Measurements from ENCODE around the gene KCNIP4.

Gene KCNIP4

GRCh38 chr4:21061902-21062301 is 886.7 kb downstream of the KCNIP4 start:
- no peak for DNase-seq (ENCODE audit: low read depth)

- DNase-seq (ENCODE audit: low read depth) = no peak
Measured at GRCh38 chr4:21046141-21046540, 902.4 kb downstream of the KCNIP4 start.

- no peak for DNase-seq (ENCODE audit: low read depth)
Measured at GRCh38 chr4:21045119-21045518, 903.5 kb downstream of the KCNIP4 start.

DNA sequence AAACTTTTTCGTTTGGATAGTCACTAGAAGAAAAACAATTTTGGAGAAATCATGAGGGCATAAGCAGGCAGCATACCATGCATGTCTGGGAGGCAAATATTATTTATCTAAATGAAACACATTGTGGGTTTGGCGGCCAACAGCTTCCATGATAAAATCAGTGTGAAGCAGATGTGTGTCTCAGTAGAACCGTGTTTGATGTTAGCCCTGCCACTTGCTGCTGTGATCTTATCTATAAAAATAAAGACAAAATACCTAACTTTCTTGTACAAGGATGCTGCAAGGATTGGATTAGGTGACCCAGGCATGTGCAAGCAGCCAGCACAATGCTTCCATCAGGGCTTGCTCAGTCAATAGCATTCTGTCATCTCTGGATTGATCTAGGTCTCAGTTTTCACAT is 906.9 kb downstream of the KCNIP4 start:
- DNase-seq (ENCODE audit: low read depth) = no peak

- no peak for DNase-seq (ENCODE audit: low read depth)
Measured at GRCh38 chr4:21034728-21035127, 913.8 kb downstream of the KCNIP4 start.

DNA sequence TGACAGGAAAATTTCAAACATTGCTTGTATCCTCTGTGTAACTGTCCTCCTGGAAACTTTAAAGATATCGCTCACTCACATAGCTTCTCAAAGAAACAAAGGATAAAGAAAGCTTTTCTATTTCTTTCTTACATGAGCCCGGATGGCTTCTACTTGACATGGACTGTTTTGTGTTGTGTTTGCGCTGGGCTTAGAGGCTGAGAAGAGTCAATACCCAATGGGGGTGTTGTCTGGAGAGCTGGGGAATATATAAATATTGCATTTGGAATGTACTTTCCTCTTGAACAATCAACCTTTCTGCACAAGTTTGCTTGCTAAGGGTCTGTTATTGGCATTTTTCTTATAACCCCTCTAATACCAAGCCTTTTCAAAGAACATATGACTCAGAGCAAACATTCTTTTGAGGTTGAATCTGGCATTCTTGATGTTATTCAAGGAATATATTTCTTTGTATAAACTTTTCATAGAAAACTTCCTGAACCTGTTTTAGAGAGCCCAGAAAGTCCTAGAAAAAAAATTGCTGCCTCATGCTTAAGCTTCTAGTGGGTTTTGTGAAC is 916.4 kb downstream of the KCNIP4 start:
- no peak for DNase-seq (ENCODE audit: low read depth)

DNA sequence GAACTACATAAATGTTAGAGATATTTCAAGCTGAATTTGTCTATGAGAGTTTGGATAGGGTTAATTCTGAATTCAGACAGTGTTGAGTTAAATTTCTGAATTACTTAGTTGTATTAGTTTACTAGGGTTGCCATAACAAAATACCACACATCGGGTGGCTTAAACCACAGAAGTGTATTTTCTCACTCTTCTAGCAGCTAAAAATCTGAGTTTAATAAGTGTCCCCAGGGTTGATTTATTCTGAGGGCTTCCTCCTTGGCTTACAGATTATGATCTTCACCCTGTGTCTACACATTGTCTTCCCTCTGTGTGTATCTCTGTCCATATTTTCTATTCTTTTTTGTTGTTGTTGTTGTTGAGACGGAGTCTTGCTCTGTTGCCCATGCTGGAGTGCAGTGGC is 929.8 kb downstream of the KCNIP4 start:
- DNase-seq (ENCODE audit: low read depth) = no peak

DNA sequence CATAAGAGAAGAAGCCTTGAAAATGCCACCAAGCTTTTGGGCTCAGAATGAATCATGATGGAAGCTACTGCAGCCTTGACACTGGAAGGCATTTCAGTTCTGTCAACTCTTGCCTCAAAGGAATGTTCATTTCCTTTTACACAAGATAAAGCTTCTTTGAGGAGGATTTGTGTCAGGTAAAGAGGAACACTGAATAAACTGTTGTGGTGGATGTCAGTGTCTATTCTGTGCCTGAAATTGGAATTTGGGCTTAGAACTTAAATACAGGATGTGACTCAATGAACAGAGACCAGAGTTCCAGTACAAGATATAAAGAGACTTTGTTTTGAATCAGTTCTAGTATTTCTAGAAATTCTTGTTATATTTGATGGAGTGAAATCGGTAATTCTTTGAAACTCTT is 935.1 kb downstream of the KCNIP4 start:
- DNase-seq (ENCODE audit: low read depth) = no peak

DNA sequence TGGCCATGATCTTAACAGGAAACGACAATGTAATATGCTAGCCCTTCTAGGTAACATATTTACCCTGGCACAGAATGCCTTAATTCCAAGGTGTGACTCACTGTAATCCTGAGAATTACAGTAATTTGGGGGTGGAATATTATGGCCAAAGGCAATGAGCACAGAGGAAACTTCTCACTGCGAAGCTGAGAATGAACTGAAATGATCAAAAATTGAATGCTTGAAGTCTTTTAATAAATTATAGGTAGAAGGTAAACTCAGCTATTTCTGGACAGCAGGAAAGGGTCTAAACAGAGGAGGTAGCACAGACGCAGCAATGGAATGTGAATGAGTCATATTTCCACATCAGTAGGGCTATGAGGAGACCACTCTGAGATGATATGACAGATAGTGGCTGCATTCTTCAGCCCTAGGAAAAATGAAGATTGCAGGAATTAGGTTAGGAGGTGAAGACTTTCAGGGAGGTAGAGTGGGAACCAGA is 935.7 kb downstream of the KCNIP4 start:
- no peak for DNase-seq (ENCODE audit: low read depth)

DNA sequence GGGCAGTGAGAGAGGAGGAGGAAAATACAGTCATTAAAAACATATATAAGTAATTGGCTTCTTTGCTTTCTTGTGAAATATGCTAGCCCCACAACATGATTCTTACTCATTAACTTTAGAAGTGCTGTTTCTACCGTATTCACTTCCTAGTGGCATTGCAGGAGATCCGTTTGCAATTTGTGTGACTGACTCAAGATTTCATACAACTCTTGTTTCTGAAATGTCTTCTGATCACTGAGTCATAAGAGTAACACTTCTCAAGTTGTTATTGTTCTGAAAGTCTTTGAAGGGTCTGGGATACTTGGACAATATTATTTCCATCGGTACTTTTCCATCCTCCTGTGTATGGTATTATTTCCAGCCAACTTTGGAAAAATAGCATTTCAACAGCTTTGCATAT is 937.5 kb downstream of the KCNIP4 start:
- no peak for DNase-seq (ENCODE audit: low read depth)

GRCh38 chr4:21009956-21010355 is 938.6 kb downstream of the KCNIP4 start:
- DNase-seq (ENCODE audit: low read depth) = no peak

- DNase-seq (ENCODE audit: low read depth) = no peak
Measured at GRCh38 chr4:21005647-21006046, 942.9 kb downstream of the KCNIP4 start.

GRCh38 chr4:21002976-21003375 is 945.6 kb downstream of the KCNIP4 start:
- DNase-seq (ENCODE audit: low read depth) = no peak

DNA sequence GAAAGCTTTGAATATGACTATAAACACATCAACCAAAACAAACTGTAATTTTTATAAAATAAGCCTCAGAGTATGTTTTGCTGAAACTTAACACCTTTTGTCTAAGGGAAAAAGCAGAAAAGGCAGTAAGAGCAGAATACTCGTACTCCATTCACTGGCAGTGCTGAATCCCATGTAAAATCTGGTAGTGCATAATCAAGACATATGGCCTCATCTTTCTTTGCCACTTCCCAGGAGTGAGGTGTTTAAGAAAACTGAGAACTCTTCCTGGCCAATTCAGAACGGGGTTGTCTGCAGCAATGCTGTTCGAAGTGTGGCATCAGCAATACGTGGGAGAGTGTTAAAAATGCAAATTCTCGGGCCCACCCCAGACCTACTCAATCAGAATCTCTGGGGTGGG is 946.3 kb downstream of the KCNIP4 start:
- no peak for DNase-seq (ENCODE audit: low read depth)

DNA sequence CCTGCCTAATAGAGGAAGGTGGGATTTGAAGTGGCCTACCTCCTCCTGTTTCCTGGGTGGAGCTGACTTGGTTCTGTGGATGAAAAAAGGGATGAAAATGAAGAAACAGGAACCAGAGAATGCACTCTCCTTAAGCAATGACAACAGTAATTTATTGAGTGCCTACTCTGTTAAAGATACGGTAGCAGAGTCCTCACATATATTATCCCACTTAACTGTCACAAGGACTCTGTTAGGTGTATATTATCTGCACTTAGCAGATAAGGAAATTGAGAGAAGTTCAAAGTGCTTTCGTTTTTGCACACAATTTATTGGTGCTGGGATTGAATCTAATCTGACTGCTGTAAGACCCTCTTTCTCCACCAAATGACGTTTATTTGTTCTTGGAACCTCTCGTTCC is 947.1 kb downstream of the KCNIP4 start:
- no peak for DNase-seq (ENCODE audit: low read depth)

DNA sequence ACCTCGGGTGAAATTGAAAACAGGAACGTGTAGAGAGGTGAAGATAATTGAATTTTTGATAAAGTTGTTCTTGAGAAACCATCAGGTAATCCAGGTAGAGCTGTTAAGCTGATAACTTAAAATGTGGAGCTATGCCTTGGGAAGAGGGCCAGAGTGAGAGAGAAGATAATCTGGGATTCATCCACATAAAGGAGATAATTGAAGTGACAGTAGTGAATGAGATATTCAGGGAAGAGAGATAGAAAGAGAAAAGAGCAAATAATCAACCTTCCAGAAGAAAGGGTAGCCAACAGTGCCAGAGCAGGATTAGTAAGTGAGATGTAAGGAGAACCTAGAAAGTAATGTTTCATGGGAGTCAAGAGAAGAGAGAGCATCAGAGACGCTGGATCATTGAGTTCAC is 950.7 kb downstream of the KCNIP4 start:
- no peak for DNase-seq (ENCODE audit: low read depth)

DNA sequence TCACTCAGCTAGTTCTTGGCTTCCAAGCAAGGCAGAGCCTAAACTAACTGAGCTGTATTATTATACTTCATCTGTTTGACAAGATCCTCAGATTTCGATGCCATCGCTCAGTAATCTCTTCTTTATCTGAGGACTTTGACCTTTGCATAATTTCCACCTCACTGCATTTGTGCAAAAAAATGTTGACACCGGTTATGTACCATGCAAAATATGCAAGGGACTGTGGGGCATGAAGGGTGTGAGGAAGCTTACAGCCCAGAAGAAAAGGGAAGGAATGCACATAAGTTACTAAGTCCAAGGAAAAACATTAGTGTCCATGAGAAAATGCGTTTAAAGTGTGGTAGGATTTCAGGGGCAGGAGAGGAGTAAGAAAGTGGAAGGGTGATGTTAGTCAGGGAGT is 953.0 kb downstream of the KCNIP4 start:
- DNase-seq (ENCODE audit: low read depth) = no peak

DNA sequence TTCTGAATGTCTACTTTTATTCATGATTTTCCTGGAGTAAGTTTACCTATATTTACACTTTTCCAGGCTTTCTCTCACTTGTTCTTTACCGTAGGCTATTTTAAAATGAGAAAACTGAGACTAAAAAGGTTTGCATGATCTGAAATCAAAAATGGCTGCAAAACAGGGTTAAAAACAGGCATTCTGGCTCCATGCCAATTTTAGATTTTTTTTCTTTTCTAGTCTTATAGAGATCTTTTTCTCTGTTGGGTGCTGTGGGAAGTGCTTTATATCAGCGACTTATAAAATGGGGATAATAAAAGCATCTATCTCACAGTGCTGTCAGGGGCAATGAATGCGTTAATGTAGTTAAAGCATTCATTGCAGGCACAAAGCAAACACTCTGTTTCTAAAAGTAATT is 953.6 kb downstream of the KCNIP4 start:
- no peak for DNase-seq (ENCODE audit: low read depth)

DNA sequence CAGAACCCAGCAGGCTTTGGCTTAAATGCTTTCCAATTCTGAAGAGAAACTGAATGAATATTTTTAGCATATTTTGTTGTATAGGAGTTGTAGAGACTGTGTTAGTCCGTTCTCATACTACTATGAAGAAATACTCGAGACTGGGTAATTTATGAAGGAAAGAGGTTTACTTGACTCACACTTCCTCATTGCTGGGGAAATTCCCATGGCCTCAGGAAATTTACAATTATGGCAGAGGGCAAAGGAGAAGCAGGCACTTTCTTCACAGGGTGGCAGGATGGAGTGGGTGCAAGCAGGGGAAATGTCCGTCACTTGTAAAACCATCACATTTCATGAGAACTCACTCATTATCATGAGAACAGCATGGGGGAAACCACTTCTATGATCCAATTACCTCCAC is 956.6 kb downstream of the KCNIP4 start:
- DNase-seq (ENCODE audit: low read depth) = no peak

DNA sequence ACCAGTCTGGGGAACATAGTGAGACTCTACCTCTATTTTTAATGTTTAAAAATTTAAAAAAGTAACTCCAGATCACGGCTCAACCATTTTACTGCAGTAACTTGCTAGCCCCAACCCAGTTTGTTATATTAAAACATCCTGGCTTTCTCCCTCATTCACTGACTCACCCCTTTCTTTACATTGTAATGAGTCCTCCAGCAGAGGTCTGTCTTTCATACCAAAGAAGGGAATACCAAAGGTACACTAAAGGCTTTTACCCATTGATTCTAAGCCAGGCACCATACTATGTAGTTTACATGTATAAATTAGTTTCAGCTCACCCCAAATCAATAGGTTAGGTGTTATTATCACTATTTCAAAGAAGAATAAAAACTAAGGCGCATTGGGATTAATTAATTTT is 961.4 kb downstream of the KCNIP4 start:
- DNase-seq (ENCODE audit: low read depth) = no peak

- DNase-seq (ENCODE audit: low read depth) = no peak
Measured at GRCh38 chr4:20984576-20984836, 964.1 kb downstream of the KCNIP4 start.

DNA sequence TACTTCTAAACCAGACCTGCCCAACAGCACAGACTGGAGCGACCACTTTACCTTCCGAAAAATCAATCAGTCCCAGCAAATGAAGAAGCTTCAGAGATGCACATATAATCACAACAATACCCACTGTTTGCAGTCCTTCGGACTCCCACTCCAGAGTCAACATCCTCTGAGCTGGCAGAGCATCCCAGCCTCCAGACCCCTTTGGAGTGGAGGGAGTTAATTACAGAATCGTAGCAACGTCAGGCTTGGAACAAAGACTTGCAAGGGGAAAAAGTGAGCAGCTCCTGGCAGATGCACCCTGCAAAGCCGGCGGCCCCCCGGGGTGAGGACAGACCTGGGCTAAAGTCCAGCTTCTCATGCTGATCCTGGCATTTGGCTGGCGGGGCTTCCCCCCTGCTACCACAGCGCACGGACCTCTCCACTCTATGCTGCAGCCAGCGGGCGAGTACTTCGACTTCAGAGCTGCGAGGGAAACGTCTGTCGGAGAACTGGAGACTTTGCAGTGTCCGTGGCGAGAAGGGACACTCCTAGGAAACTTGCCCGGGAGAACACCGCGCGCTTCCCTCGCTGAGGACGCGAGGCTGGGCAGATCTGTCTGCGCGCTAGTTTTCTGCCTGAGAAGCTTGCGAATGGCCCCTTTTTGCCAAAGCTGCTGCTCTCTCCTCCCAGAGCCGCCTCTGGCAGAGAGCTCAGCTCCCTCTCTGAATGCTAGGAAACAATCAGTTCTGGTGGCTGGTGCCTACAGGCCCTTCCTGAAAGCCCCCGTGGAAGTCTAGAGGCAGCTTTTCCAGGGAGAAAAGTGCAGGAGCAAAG is 964.6 kb downstream of the KCNIP4 start:
- DNase-seq (ENCODE audit: low read depth) = no peak

GRCh38 chr4:20982544-20982943 is 966.0 kb downstream of the KCNIP4 start:
- no peak for DNase-seq (ENCODE audit: low read depth)

- DNase-seq (ENCODE audit: low read depth) = no peak
Measured at GRCh38 chr4:20960291-20960690, 988.3 kb downstream of the KCNIP4 start.

Data from stimulated activated CD4-positive, alpha-beta T cell treated with anti-CD3 and anti-CD28 coated beads, Interleukin-2, amount 100 ng/mL, for 4 hours (primary cell).